ENCODE measurements around the gene ADAM8. TPM values are rescaled to one million over a fixed set of nuclear protein-coding genes. Genes with fewer than 3 reads are reported as not detected.

The ADAM8 gene
- polyA plus RNA-seq, 1 donor: 5.9 TPM

DNA sequence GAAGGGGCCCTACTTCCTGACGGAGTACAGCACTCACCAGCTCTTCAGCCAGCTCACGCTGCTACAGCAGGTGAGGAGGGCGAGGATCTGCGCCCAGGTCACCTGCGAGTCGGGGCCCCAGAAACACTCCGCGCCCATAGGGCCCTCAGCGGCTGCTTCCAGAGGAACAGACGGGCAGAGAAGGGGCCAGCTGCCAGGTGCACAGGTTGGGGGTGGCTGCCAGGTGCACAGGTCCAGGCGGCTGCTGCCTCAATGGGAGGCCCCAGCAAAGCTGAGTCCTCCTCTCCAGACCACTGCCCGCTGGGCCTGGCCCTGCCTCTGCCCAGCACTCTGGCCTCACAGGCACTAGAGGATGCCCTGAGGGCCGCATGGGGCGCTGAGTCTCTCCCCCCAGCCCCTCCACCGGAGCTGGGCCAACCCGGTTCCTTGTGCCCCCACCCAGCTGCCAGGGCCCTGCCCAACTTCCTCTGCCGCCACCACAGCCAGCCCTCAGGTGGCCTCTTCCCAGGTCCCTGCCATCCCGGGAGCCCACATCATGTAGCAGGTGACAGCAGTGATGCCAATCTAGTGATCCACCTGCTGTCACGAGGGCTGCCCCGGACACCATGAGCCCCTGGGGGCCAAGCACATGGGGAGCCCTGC, 63.7 kb downstream of the ADAM8 start:
- H3K27me3 ChIP-seq (ENCODE audit: control insufficient read depth, insufficient read depth, low read length): no peaks in the 10 kb centered on the region
- no CpG with 5 or more reads among the region's 20 CpGs for WGBS (ENCODE audit: insufficient coverage, low lambda C conversion rate)
- DNase-seq: no peak

More for the DNA sequence above, 63.7 kb downstream of the ADAM8 start:
- H3K4me3 ChIP-seq (ENCODE audit: low read length): no peak overlapping the region
- H3K9me3 ChIP-seq (ENCODE audit: control insufficient read depth, low read depth, low read length): peaks cover 11% of the 10 kb centered on the region
- no peaks in the 10 kb centered on the region for H3K4me1 ChIP-seq (ENCODE audit: control insufficient read depth, insufficient read depth, low read length)
- no peak overlapping the region for H3K27ac ChIP-seq (ENCODE audit: low read length)
- peaks cover 10% of the 10 kb centered on the region for H3K36me3 ChIP-seq (ENCODE audit: control insufficient read depth, insufficient read depth, low read length)

Other genes with a start within 250 kb of the ADAM8 start
- gene ADGRA1, start 188.9 kb downstream of the ADAM8 start, polyA plus RNA-seq: 0.40 TPM
- 18.8 TPM for gene KNDC1, start 116.6 kb downstream of the ADAM8 start, polyA plus RNA-seq
- not detected for gene UTF1, start 46.7 kb downstream of the ADAM8 start, polyA plus RNA-seq
- gene VENTX, start 39.0 kb downstream of the ADAM8 start, polyA plus RNA-seq: 0.22 TPM
- gene TUBGCP2, start 32.0 kb upstream of the ADAM8 start, polyA plus RNA-seq: 53.2 TPM
- gene ZNF511, start 32.0 kb upstream of the ADAM8 start, polyA plus RNA-seq: 20.9 TPM
- gene CALY, start 60.0 kb upstream of the ADAM8 start, polyA plus RNA-seq: 6.8 TPM
- gene PRAP1, start 70.5 kb upstream of the ADAM8 start, polyA plus RNA-seq: 306 TPM
- 56.9 TPM for gene FUOM, start 81.2 kb upstream of the ADAM8 start, polyA plus RNA-seq
- 126 TPM for gene ECHS1, start 96.5 kb upstream of the ADAM8 start, polyA plus RNA-seq
- 9.8 TPM for gene PAOX, start 102.4 kb upstream of the ADAM8 start, polyA plus RNA-seq
- 67.5 TPM for gene MTG1, start 117.3 kb upstream of the ADAM8 start, polyA plus RNA-seq
- gene SPRN, start 147.8 kb upstream of the ADAM8 start, polyA plus RNA-seq: 4.9 TPM
- gene SCART1, start 177.1 kb upstream of the ADAM8 start, polyA plus RNA-seq: 2.3 TPM

Measured in large intestine (tissue), 3 donors.